IMR-90 (cell line): ENCODE measurements around the gene CFAP90. TPM values are rescaled to one million over a fixed set of nuclear protein-coding genes. Genes with fewer than 3 reads are reported as not detected.

Source experiments
- ATAC-seq: fragments of 200-7000 bp; cut with Tn5 transposase; 2 replicates; pipeline ENCODE4 v1.9.1; 2020; ENCODE audit warnings: low read depth, mild to moderate bottlenecking, moderate library complexity
- BruUV-seq: library from RNA; stranded (reverse); fragments of 400-500 nt; replicated peaks from 2 replicates; lab custom pipeline; 2021; lab: Mats Ljungman, UMichigan
- CTCF ChIA-PET: fragments of 300-600 bp; formaldehyde crosslinking; extraction: SDS; loops from one replicate; lab custom pipeline; 2021; ENCODE audit warnings: antibody characterized with exemption; lab: Yijun Ruan, JAX
- POLR2A ChIA-PET: fragments of 300-600 bp; sonication (Branson Sonifier 250); formaldehyde crosslinking; loops from one replicate; lab custom pipeline; 2022; ENCODE audit warnings: antibody characterized with exemption; ENCODE audit not compliant: unreplicated experiment; lab: Charles Lee
- DNase-seq: peaks from one replicate; pipeline ENCODE4 v3.0.0; 2013
- H2AFZ ChIP-seq: replicated peaks from 2 replicates; pipeline ENCODE3; 2013; ENCODE audit warnings: low read length, mild to moderate bottlenecking; ENCODE audit not compliant: poor library complexity
- H2AK5ac ChIP-seq: 2 replicates; pipeline ENCODE4 v1.6.1; 2013; ENCODE audit warnings: low read depth, low read length, inconsistent platforms
- H2AK9ac ChIP-seq: replicated peaks from 2 replicates; pipeline ENCODE3; 2013; ENCODE audit warnings: mild to moderate bottlenecking, low read depth, low read length, moderate library complexity; ENCODE audit not compliant: poor library complexity
- H2BK120ac ChIP-seq: 2 replicates; pipeline ENCODE4 v1.6.1; 2013; ENCODE audit warnings: low read depth, low read length, inconsistent platforms
- H2BK15ac ChIP-seq: 3 replicates; pipeline ENCODE4 v1.6.1; 2013; ENCODE audit warnings: low read depth, low read length, inconsistent platforms
- H2BK20ac ChIP-seq: 2 replicates; pipeline ENCODE4 v1.6.1; 2013; ENCODE audit warnings: low read depth, mild to moderate bottlenecking, inconsistent platforms, low read length, moderate library complexity
- H2BK5ac ChIP-seq: 2 replicates; pipeline ENCODE4 v1.6.1; 2013; ENCODE audit warnings: mild to moderate bottlenecking, low read depth, low read length, inconsistent platforms; ENCODE audit not compliant: poor library complexity, severe bottlenecking
- H3K14ac ChIP-seq: replicated peaks from 2 replicates; pipeline ENCODE4 v1.6.1; 2013; ENCODE audit warnings: low read depth, low read length, inconsistent platforms
- H3K18ac ChIP-seq: 2 replicates; pipeline ENCODE4 v1.6.1; 2013; ENCODE audit warnings: low read depth, low read length, control low read depth
- H3K23ac ChIP-seq: 2 replicates; pipeline ENCODE4 v1.6.1; 2013; ENCODE audit warnings: low read depth, low read length, inconsistent platforms
- H3K27ac ChIP-seq: 2 replicates; pipeline ENCODE4 v1.5.1; 2013; ENCODE audit warnings: mild to moderate bottlenecking, control low read depth, low read length; ENCODE audit not compliant: insufficient read depth
- H3K27me3 ChIP-seq: 2 replicates; pipeline ENCODE4 v1.6.1; 2013; ENCODE audit warnings: low read length; ENCODE audit not compliant: control insufficient read depth, insufficient read depth
- H3K36me3 ChIP-seq: 2 replicates; pipeline ENCODE4 v1.6.1; 2013; ENCODE audit warnings: low read length, mixed read lengths; ENCODE audit not compliant: control insufficient read depth, insufficient read depth
- H3K4ac ChIP-seq: 2 replicates; pipeline ENCODE4 v1.6.1; 2013; ENCODE audit warnings: low read depth, low read length, inconsistent platforms
- H3K4me1 ChIP-seq: 2 replicates; pipeline ENCODE4 v1.6.1; 2013; ENCODE audit warnings: low read length, mixed read lengths; ENCODE audit not compliant: control insufficient read depth, insufficient read depth
- H3K4me2 ChIP-seq: 2 replicates; pipeline ENCODE4 v1.6.1; 2013; ENCODE audit warnings: low read depth, mild to moderate bottlenecking, control low read depth, low read length, moderate library complexity
- H3K4me3 ChIP-seq: 2 replicates; pipeline ENCODE4 v1.5.1; 2013; ENCODE audit warnings: low read depth, mild to moderate bottlenecking, control low read depth, low read length, moderate library complexity; ENCODE audit not compliant: insufficient read depth
- H3K56ac ChIP-seq: 2 replicates; pipeline ENCODE4 v1.6.1; 2013; ENCODE audit warnings: low read length, inconsistent platforms; ENCODE audit not compliant: insufficient read depth; ENCODE audit errors: extremely low read depth
- H3K79me1 ChIP-seq, 2 experiments: 2 replicates each; pipeline ENCODE4 v1.6.1; 2013; ENCODE audit warnings: low read length in 2 of 2, inconsistent platforms in 1 of 2, low read depth in 1 of 2
- H3K9ac ChIP-seq: 2 replicates; pipeline ENCODE4 v1.6.1; 2013; ENCODE audit warnings: low read depth, low read length, control low read depth
- H3K9me1 ChIP-seq: 2 replicates; pipeline ENCODE4 v1.6.1; 2013; ENCODE audit warnings: low read length, inconsistent platforms; ENCODE audit not compliant: insufficient read depth
- H3K9me3 ChIP-seq: 2 replicates; pipeline ENCODE4 v1.6.1; 2013; ENCODE audit warnings: low read length; ENCODE audit not compliant: control insufficient read depth, insufficient read depth
- H4K20me1 ChIP-seq: 2 replicates; pipeline ENCODE4 v1.6.1; 2013; ENCODE audit warnings: low read length, inconsistent platforms; ENCODE audit not compliant: insufficient read depth
- H4K5ac ChIP-seq: 2 replicates; pipeline ENCODE4 v1.6.1; 2013; ENCODE audit warnings: mild to moderate bottlenecking, low read depth, low read length, control low read depth
- H4K8ac ChIP-seq, 2 experiments: 2 replicates each; pipeline ENCODE4 v1.6.1; 2013; ENCODE audit warnings: low read depth in 2 of 2, low read length in 2 of 2, control low read depth in 1 of 2, inconsistent platforms in 1 of 2
- H4K91ac ChIP-seq: 2 replicates; pipeline ENCODE4 v1.6.1; 2013; ENCODE audit warnings: low read depth, low read length, inconsistent platforms; ENCODE audit not compliant: insufficient read depth
- BHLHE40 ChIP-seq: fragments of 150-350 bp; IDR thresholded peaks from 2 replicates; pipeline ENCODE4 v1.6.1; 2016; ENCODE audit warnings: mild to moderate bottlenecking, low read depth, low read length
- CHD1 ChIP-seq: IDR thresholded peaks from 2 replicates; pipeline ENCODE4 v1.6.1; 2012; ENCODE audit warnings: low read depth, low read length, improper control_type of control experiment
- CTCF ChIP-seq: conservative IDR thresholded peaks from 2 replicates; pipeline ENCODE4 v1.5.1; 2012; ENCODE audit warnings: mild to moderate bottlenecking, low read depth, low read length, improper control_type of control experiment
- ELK1 ChIP-seq: fragments of 150-350 bp; IDR thresholded peaks from 2 replicates; pipeline ENCODE4 v1.6.1; 2016; ENCODE audit warnings: low read depth, mild to moderate bottlenecking, low read length, moderate library complexity, borderline replicate concordance
- FOS ChIP-seq: fragments of 150-350 bp; IDR thresholded peaks from 2 replicates; pipeline ENCODE4 v1.6.1; 2016; ENCODE audit warnings: low read depth, low read length
- MAFK ChIP-seq: IDR thresholded peaks from 2 replicates; pipeline ENCODE4 v1.6.1; 2012; ENCODE audit warnings: low read depth, low read length, improper control_type of control experiment
- MAZ ChIP-seq: IDR thresholded peaks from 2 replicates; pipeline ENCODE4 v1.6.1; 2012; ENCODE audit warnings: low read depth, mild to moderate bottlenecking, low read length, improper control_type of control experiment, moderate library complexity, borderline replicate concordance
- MXI1 ChIP-seq: IDR thresholded peaks from 2 replicates; pipeline ENCODE4 v1.6.1; 2012; ENCODE audit warnings: low read depth, mild to moderate bottlenecking, low read length, moderate library complexity, borderline replicate concordance
- NFE2L2 ChIP-seq: fragments of 150-350 bp; IDR thresholded peaks from 2 replicates; pipeline ENCODE4 v1.6.1; 2016; ENCODE audit warnings: low read depth, mild to moderate bottlenecking, low read length
- POLR2A ChIP-seq: IDR thresholded peaks from 2 replicates; pipeline ENCODE4 v1.6.1; 2012; ENCODE audit warnings: mild to moderate bottlenecking, low read depth, low read length
- RAD21 ChIP-seq: IDR thresholded peaks from 2 replicates; pipeline ENCODE4 v1.6.1; 2012; ENCODE audit warnings: low read length, improper control_type of control experiment
- RCOR1 ChIP-seq: IDR thresholded peaks from 2 replicates; pipeline ENCODE4 v1.6.1; 2012; ENCODE audit warnings: mild to moderate bottlenecking, low read length, improper control_type of control experiment; ENCODE audit not compliant: insufficient replicate concordance
- RFX5 ChIP-seq: IDR thresholded peaks from 2 replicates; pipeline ENCODE4 v1.8.0; 2012; ENCODE audit warnings: low read depth, mild to moderate bottlenecking, low read length, moderate library complexity
- SMC3 ChIP-seq: fragments of 150-350 bp; IDR thresholded peaks from 2 replicates; pipeline ENCODE4 v1.6.1; 2016; ENCODE audit warnings: low read depth, mild to moderate bottlenecking, antibody characterized with exemption, low read length, moderate library complexity
- USF2 ChIP-seq: fragments of 150-350 bp; IDR thresholded peaks from 2 replicates; pipeline ENCODE4 v1.6.1; 2017; ENCODE audit warnings: mild to moderate bottlenecking, antibody characterized with exemption, low read length, low read depth
- WGBS, 2 experiments: methylation state at CpG; one replicate each; pipeline versions ENCODE4 v1.1.5 to v1.1.7; 2013; ENCODE audit warnings: missing lambda C conversion rate in 2 of 2; ENCODE audit not compliant: insufficient read length in 1 of 2; ENCODE audit errors: extremely low coverage in 2 of 2; 5-methylcytosine and 5-hydroxymethylcytosine counted together
- dilution Hi-C: fragments of 300-500 bp; cut with HindIII; formaldehyde crosslinking; loops from one replicate; pipeline ENCODE4 v1.14.3; 2018; ENCODE audit warnings: low sequenced_read_pairs; ENCODE audit not compliant: unreplicated experiment
- in situ Hi-C: fragments of 300-500 bp; cut with MboI; formaldehyde crosslinking; loops from 3 replicates; pipeline ENCODE4 v1.14.3; 2019; ENCODE audit warnings: low sequenced_read_pairs, inconsistent platforms, mixed read lengths
- intact Hi-C: fragments of 100-400 bp; cut with micrococcal nuclease; formaldehyde crosslinking; loops from 2 replicates; pipeline ENCODE4 v1.10.0; 2022
- polyA plus RNA-seq, 3 experiments: library from polyadenylated mRNA; depleted of rRNA; stranded (reverse); fragments of >200 nt; gene quantifications; 2 replicates each; pipeline ENCODE4 v1.2.3, GENCODE V29; 2012; ENCODE audit warnings: low replicate concordance in 1 of 3
- total RNA-seq: library from RNA; depleted of rRNA; stranded (reverse); fragments of >200 nt; gene quantifications from 2 replicates; pipeline ENCODE4 v1.2.3, GENCODE V29; 2012

The CFAP90 gene
- total and polyA plus RNA-seq, 2 of the 4 experiments (the other 2 are of a cell fraction): 0.09 TPM; not detected in 1

DNA sequence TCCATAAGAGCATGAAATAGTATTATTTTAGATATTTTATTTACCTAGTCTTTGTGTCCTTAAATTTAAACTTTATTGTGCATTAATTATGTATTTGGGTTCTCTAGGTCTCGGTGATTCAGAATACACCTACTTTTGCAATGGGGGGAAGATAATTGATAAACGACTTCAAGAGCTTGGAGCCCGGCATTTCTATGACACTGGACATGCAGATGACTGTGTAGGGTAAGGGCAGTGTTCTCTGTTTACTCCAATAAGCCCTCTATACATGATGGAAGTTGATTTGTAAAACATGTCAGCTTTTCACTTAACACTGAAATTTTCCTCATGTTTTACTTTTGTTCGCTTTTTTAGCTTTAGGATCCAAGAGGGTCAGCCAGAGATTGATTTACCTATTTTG lies 24.2 kb upstream of the CFAP90 start:
- no peak overlapping the region for H3K4me3 ChIP-seq
- no peak overlapping the region for H3K9ac ChIP-seq
- no peak for TF ChIP-seq RCOR1
- no peak for TF ChIP-seq SMC3
- no peak for TF ChIP-seq ELK1
- no peak for TF ChIP-seq MXI1
- TF ChIP-seq NFE2L2: no peak
- no peak for TF ChIP-seq CHD1
- no peak for TF ChIP-seq RFX5
- no peak for TF ChIP-seq MAFK
- TF ChIP-seq RAD21: no peak
- TF ChIP-seq USF2: no peak
- no peak for TF ChIP-seq FOS
- no peak for TF ChIP-seq BHLHE40
- no peak for TF ChIP-seq POLR2A
- no peak for TF ChIP-seq MAZ
- no peak for TF ChIP-seq CTCF
- H3K14ac ChIP-seq: no peak overlapping the region
- no peak overlapping the region for H4K91ac ChIP-seq
- H3K79me1 ChIP-seq: peaks cover 15 to 54% of the 10 kb centered on the region in 2 experiments
- no peak overlapping the region for H3K56ac ChIP-seq
- H2BK15ac ChIP-seq: no peak overlapping the region
- WGBS, 2 experiments: no CpG with 5 or more reads among the region's 4 CpGs
- ChIA-PET CTCF (no interaction called here), POLR2A (no interaction called here)
- BruUV-seq: no TSS peak
- peaks cover 8% of the 10 kb centered on the region; the same call in 1 of the 2 replicates for H3K4me1 ChIP-seq
- H3K36me3 ChIP-seq: peaks cover 13% of the 10 kb centered on the region
- H3K27me3 ChIP-seq: no peaks in the 10 kb centered on the region
- in situ Hi-C loops (loop anchor here (25.0 kb wide), 2 partner anchors 1187 to 1662 kb away; partner anchors contain the start of gene SEMA5A), intact Hi-C loops (loop anchor here (10.0 kb wide), 1 partner anchor 960 kb away; no protein-coding TSS in a partner anchor), dilution Hi-C loops (no loop called here)
- no peak overlapping the region for H3K4ac ChIP-seq
- H2AK9ac ChIP-seq: no peak overlapping the region
- no peak overlapping the region for H4K8ac ChIP-seq
- H3K9me3 ChIP-seq: no peaks in the 10 kb centered on the region
- no peak overlapping the region for H2AK5ac ChIP-seq
- no peak overlapping the region for H2AFZ ChIP-seq
- ATAC-seq (no peak), DNase-seq (no peak)
- 0 out of 2 replicates have a peak, but pooled peaks cover 4% of the 10 kb centered on the region for H3K9me1 ChIP-seq
- H2BK120ac ChIP-seq: no peak overlapping the region
- no peak overlapping the region for H2BK5ac ChIP-seq
- no peak overlapping the region for H2BK20ac ChIP-seq
- peaks cover 6% of the 10 kb centered on the region; the same call in 1 of the 2 replicates for H4K20me1 ChIP-seq
- H3K18ac ChIP-seq: no peak overlapping the region
- H4K5ac ChIP-seq: no peak overlapping the region
- no peak overlapping the region for H3K23ac ChIP-seq
- no peak overlapping the region for H3K27ac ChIP-seq
- no peak overlapping the region for H3K4me2 ChIP-seq
